ENCODE measurements around the gene GRM4.

Gene GRM4

DNA sequence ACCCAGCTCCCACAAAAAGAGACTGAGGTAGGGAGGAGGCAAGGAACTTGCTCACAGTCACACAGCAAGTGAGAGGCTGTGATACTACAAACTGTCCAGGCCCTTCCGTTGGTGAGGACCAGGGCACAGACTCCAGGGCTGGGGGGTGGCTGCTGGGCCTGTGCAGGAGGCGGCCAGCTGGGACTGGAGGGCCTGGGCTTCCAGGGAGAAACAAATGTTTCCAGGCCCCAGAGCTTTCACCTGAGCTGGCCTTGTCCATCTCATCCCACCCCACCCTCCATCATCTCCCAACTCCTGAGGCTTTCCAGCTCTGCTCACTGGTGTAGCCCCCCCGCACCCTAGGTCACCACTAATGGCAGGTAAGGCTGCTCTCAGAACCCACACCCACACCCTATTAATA lies 86.0 kb downstream of the GRM4 start:
- H3K27ac Mint-ChIP-seq = peak overlapping the region; percentile 52
- ATAC-seq = no peak
- peaks cover 20% of the 10 kb centered on the region for H3K4me1 Mint-ChIP-seq
- no peak for DNase-seq (ENCODE audit: low spot score in 2 of 2)
- H3K9me3 Mint-ChIP-seq = no peaks in the 10 kb centered on the region
- no peak overlapping the region for H3K4me3 Mint-ChIP-seq
- no peaks in the 10 kb centered on the region for H3K36me3 Mint-ChIP-seq

DNA sequence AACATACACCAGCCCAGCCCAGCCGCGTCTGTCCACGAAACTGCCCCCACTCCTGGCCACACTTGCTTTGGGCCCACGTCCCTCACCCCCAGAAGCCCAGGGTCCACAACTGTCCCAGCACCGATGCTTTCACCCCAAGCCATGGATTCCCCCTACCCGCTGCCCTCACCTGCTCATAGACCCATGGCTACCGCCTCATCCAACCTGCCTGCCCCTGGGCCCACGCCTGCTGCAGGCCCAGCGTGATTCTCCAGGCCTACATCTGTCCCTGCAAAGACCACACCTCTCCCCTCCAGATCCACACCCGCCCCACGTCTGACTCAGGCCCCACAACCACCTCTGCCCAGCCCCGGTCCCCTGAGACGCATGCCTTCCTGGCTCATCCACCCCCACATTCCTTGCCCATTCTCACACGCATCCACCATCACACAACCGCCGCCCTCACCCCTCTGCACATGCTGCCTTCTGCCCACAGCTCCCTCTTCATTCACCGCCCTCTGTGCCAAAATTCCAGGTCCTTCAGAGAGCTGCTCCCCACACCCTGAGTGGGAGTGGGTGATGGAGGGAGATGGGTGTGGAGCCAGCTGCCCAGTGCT lies 86.7 kb downstream of the GRM4 start:
- peaks cover 24% of the 10 kb centered on the region for H3K4me1 Mint-ChIP-seq
- no peaks in the 10 kb centered on the region for H3K9me3 Mint-ChIP-seq
- DNase-seq (ENCODE audit: low spot score in 2 of 2) (no peak), ATAC-seq (no peak)
- H3K36me3 Mint-ChIP-seq = no peaks in the 10 kb centered on the region
- no peak overlapping the region for H3K4me3 Mint-ChIP-seq
- H3K27ac Mint-ChIP-seq = no peak overlapping the region

GRCh38 chr6:34057790-34058189 lies 88.1 kb downstream of the GRM4 start:
- ATAC-seq = peak; percentile 68
- H3K9me3 Mint-ChIP-seq = no peaks in the 10 kb centered on the region
- H3K4me3 Mint-ChIP-seq = no peak overlapping the region
- no peaks in the 10 kb centered on the region for H3K36me3 Mint-ChIP-seq
- H3K4me1 Mint-ChIP-seq = peaks cover 24% of the 10 kb centered on the region
- H3K27ac Mint-ChIP-seq = peak overlapping the region; percentile 38
- DNase-seq (ENCODE audit: low spot score in 2 of 2) = no peak

DNA sequence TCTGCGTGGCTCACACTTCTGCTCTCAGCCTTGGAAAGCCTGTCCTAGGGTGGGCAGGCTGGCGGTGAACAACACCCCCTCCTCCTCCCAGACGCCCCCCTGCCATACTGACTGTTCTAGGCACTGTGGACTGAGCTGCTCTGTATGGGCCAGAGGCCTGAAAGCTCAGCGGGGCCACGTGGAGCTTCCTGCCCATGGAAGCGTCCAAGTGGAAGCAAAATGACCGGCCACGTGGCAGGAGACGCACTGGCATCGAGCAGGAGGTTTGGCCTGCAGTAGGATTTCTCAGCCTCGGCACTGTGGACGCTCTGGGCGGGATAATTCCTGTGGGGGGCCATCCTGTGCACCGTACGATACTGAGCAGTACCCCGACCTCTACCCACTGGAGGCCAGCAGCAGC lies 88.7 kb downstream of the GRM4 start:
- no peak for DNase-seq (ENCODE audit: low spot score in 2 of 2)
- no peaks in the 10 kb centered on the region for H3K36me3 Mint-ChIP-seq
- H3K4me3 Mint-ChIP-seq = no peak overlapping the region
- no peak overlapping the region for H3K27ac Mint-ChIP-seq
- H3K4me1 Mint-ChIP-seq = peaks cover 24% of the 10 kb centered on the region
- no peak for ATAC-seq
- H3K9me3 Mint-ChIP-seq = no peaks in the 10 kb centered on the region

GRCh38 chr6:34056305-34057108 lies 89.4 kb downstream of the GRM4 start:
- H3K4me1 Mint-ChIP-seq = peaks cover 24% of the 10 kb centered on the region
- no peak overlapping the region for H3K27ac Mint-ChIP-seq
- H3K36me3 Mint-ChIP-seq = no peaks in the 10 kb centered on the region
- H3K9me3 Mint-ChIP-seq = no peaks in the 10 kb centered on the region
- peak; percentile 31 for ATAC-seq
- H3K4me3 Mint-ChIP-seq = no peak overlapping the region
- no peak for DNase-seq (ENCODE audit: low spot score in 2 of 2)

- Mint-ChIP-seq H3K27ac (no peak overlapping the region), H3K4me3 (no peak overlapping the region), H3K36me3 (no peaks in the 10 kb centered on the region), H3K9me3 (no peaks in the 10 kb centered on the region), H3K4me1 (peaks cover 24% of the 10 kb centered on the region)
- peak; percentile 69 for ATAC-seq
- peak; percentile 50 to 80 for DNase-seq (ENCODE audit: low spot score in 2 of 2)
Observed at GRCh38 chr6:34055223-34055933, 90.5 kb downstream of the GRM4 start.

GRCh38 chr6:34053721-34054120 lies 92.2 kb downstream of the GRM4 start:
- peaks cover 24% of the 10 kb centered on the region for H3K4me1 Mint-ChIP-seq
- H3K27ac Mint-ChIP-seq = no peak overlapping the region
- DNase-seq (ENCODE audit: low spot score in 2 of 2) (no peak), ATAC-seq (no peak)
- no peaks in the 10 kb centered on the region for H3K9me3 Mint-ChIP-seq
- no peaks in the 10 kb centered on the region for H3K36me3 Mint-ChIP-seq
- H3K4me3 Mint-ChIP-seq = no peak overlapping the region

- Mint-ChIP-seq H3K36me3 (no peaks in the 10 kb centered on the region), H3K4me1 (peaks cover 23% of the 10 kb centered on the region), H3K4me3 (no peak overlapping the region), H3K9me3 (no peaks in the 10 kb centered on the region), H3K27ac (no peak overlapping the region)
- DNase-seq (ENCODE audit: low spot score in 2 of 2) (no peak), ATAC-seq (no peak)
Observed at GRCh38 chr6:34052918-34053608, 92.8 kb downstream of the GRM4 start.

DNA sequence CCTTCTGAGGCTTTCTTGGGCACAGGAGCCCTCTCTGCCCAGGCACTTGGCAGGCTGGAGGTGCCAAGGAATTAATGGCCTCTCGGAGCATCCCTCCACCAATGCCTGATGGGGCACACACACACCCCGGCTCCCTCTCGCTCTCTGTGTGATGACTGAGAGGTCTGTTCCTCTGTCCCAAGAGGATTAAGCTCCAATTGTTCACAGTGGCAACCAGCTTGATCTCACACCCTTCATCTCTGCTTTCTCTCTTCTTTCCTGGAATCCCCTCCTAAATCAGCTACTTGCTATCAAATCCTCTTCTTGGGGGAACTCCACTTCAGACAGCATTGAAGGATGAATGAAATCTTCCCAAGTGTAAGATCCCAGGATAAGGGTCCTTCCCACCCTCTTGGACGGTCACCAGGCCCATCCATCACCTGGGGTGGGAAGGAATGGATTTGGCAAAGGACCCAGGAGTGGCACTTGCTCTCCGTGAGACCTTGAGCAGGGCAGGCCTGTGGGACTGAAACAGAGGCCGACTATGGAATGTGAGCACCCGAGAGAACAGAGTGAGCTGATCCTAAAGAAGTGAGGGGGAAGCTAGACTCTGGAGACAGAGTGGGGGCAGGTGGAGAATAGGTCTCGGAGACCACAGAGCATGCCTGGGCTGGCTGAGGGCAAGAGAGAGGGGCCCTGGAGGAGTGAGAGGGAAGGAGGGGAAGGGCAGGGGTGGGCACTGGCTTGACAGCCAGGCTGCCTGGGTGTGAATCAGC lies 93.6 kb downstream of the GRM4 start:
- Mint-ChIP-seq H3K36me3 (no peaks in the 10 kb centered on the region), H3K9me3 (no peaks in the 10 kb centered on the region), H3K27ac (no peak overlapping the region), H3K4me3 (no peak overlapping the region), H3K4me1 (peaks cover 16% of the 10 kb centered on the region)
- no peak for ATAC-seq
- no peak for DNase-seq (ENCODE audit: low spot score in 2 of 2)

DNA sequence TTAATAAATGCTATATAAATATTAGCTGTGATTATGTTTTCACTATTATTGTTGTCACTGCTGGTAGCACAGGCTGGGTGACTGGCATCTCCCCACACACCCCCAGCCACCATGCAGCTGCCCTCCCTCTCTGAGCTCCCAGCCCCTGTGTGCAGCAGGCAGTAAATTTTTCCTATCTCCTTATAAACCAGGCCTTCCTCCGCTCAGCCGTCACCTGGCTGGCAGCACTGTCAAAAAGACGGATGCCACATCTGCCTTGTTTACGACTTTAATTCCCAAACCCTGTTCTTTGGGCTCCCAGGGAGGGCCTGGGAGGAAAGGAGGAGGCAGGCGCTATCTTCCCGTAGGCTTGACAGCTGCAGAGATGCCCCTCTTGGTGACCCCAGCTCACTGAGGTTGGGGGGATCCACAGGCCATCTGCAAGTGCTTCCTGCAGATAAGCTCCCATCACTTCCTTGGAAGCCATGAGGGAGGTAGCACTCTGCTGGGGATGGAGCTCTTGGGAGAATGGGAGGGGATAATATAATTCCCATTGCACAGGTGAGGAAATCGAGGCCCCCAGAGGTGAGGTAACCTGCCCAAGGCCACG lies 94.5 kb downstream of the GRM4 start:
- Mint-ChIP-seq H3K4me3 (no peak overlapping the region), H3K4me1 (peaks cover 16% of the 10 kb centered on the region), H3K9me3 (no peaks in the 10 kb centered on the region), H3K27ac (no peak overlapping the region), H3K36me3 (no peaks in the 10 kb centered on the region)
- DNase-seq (ENCODE audit: low spot score in 2 of 2) (no peak), ATAC-seq (no peak)

- Mint-ChIP-seq H3K4me1 (peaks cover 18% of the 10 kb centered on the region), H3K36me3 (no peaks in the 10 kb centered on the region), H3K9me3 (no peaks in the 10 kb centered on the region), H3K27ac (no peak overlapping the region), H3K4me3 (no peak overlapping the region)
- no peak for ATAC-seq
- no peak for DNase-seq (ENCODE audit: low spot score in 2 of 2)
Observed at GRCh38 chr6:34050691-34051090, 95.2 kb downstream of the GRM4 start.

DNA sequence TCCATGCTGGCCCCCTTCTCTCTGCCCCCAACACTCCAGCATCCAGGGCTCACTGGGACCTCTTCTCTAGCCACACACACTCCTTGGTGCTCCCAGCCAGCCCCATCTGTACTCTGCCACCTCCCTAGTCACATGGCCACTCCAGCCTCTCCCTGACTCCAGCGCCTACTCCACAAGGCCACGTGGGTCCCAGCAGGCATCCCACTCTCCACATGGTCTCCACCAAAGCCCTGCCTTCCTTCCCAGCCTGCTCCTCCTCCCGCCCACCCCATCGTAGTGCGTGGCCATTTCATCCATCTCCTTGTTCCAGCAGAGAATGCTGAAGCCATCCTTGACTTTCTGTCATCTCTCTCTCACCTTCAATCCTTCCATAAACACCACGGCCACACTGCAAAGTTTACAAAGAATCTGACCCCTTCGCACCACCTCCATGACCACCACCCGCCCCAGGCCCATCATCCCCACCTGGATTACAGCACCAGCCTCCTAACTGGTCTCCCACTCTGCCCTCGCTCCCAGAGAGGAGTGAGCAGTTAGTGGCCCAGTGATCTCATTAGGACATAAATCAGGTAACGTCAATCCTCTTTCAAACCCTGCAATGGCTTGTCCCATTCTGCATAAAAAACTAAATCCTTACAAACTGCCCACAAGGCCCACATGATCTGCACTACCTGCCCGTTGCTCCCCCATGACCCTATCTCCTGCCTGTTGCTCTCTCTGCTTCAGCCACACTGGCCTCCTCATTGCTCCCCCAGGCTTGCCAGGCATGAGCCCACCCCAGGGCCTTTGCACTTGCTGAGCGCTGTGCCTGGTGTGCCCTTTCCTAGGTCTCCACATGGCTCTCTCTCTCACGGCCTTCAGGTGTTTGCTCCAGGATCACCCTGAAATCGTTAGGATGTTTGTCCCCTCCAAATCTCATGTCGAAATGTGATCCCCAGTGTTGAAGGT lies 96.2 kb downstream of the GRM4 start:
- Mint-ChIP-seq H3K27ac (peak overlapping the region; percentile 30), H3K4me3 (no peak overlapping the region), H3K9me3 (no peaks in the 10 kb centered on the region), H3K36me3 (no peaks in the 10 kb centered on the region), H3K4me1 (peaks cover 18% of the 10 kb centered on the region)
- ATAC-seq = no peak
- DNase-seq (ENCODE audit: low spot score in 2 of 2) = no peak

DNA sequence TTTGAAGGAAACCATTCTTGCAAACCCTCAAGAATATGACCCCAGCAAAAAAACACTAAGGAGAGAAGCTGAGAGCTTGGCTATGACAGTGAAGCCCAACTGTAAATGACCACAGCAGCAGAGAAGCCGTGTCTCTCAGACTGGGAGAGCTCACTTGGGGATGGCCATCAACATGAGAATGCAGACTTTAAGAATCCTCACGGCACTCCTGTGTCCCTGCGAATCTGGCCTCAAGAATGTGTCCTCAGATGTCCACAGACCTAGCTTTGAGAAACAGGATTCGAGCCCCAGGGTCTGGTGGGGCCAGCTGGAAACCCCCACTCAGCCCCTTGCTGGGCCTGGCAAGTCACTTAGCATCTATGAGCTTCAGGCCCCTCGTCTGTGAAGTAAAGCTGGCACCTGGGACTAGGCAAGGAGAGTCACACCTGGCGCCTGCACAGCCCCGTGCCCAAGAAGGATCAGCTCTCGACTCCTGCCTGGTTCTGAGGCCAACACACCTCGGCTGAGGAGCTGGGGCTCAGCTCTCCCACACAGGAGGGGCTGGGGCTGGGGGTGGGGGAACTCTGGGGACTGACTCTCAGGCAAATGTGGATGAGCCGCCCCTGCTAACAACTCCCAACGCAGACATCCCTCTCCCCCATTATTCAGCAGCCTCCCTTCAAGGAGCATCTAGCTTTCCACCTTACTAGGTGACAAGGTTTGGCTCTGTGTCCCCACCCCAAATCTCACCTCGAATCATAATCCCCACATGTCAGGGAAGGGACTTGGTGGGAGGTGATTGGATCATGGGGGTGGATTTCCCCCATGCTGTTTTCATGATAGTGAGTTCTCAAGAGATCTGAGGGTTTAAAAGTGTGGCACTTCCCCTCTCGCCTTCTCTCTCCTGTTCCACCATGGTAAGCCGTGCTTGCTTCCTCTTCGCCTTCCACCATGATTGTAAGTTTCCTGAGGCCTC lies 97.7 kb downstream of the GRM4 start:
- Mint-ChIP-seq H3K27ac (no peak overlapping the region), H3K9me3 (no peaks in the 10 kb centered on the region), H3K4me3 (no peak overlapping the region), H3K36me3 (no peaks in the 10 kb centered on the region), H3K4me1 (peaks cover 26% of the 10 kb centered on the region)
- ATAC-seq (no peak), DNase-seq (ENCODE audit: low spot score in 2 of 2) (no peak)

Data from stimulated activated effector memory CD8-positive, alpha-beta T cell treated with anti-CD3 and anti-CD28 coated beads, Interleukin-12 subunit alpha, Interleukin-12 subunit beta, amount 100 ng/mL, for 72 hours (primary cell).